BLaER1 (cell line): ENCODE results near the gene CDH18.

Source experiments
- H3K27ac ChIP-seq: shearing (Covaris generic); formaldehyde crosslinking; 2 replicates; pipeline ENCODE4 v1.8.1; 2022
- H3K27me3 ChIP-seq: shearing (Covaris generic); formaldehyde crosslinking; 2 replicates; pipeline ENCODE4 v1.8.1; 2022
- H3K36me3 ChIP-seq: shearing (Covaris generic); formaldehyde crosslinking; 2 replicates; pipeline ENCODE4 v1.8.1; 2022
- H3K4me1 ChIP-seq: shearing (Covaris generic); formaldehyde crosslinking; 2 replicates; pipeline ENCODE4 v1.8.1; 2022
- H3K4me2 ChIP-seq: shearing (Covaris generic); formaldehyde crosslinking; 2 replicates; pipeline ENCODE4 v1.8.1; 2022
- H3K4me3 ChIP-seq: shearing (Covaris generic); formaldehyde crosslinking; 2 replicates; pipeline ENCODE4 v1.8.1; 2022
- H3K9ac ChIP-seq: shearing (Covaris generic); formaldehyde crosslinking; 2 replicates; pipeline ENCODE4 v1.8.1; 2022
- H3K9me3 ChIP-seq: shearing (Covaris generic); formaldehyde crosslinking; 2 replicates; pipeline ENCODE4 v1.8.1; 2022
- H4K20me1 ChIP-seq: shearing (Covaris generic); formaldehyde crosslinking; 2 replicates; pipeline ENCODE4 v1.8.1; 2022
- Cebpa-rat ChIP-seq: shearing (Covaris generic); IDR thresholded peaks from 2 replicates; pipeline ENCODE4 v1.8.1; 2022

Gene CDH18

DNA sequence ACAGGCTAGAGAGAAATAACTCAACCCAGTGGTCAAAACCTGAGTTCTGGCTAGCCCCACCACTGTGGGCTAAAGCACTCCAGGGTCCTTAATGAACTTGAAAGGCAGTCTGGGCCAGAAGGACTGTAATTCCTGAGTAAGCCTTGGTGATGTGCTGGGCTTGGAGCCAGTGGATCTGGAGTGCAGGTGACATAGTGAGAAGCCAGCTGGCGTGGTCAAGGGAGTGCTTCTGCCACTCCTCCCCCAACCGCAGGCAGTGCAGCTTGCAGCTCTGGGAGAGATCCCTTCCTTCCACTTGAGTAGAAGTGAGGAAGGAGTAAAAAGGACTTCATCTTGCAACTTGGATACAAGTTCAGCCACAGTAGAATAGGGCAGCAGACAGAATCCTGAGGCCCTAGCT is 424.0 kb downstream of the CDH18 start:
- H3K9ac ChIP-seq, result no peak overlapping the region
- no peak for TF ChIP-seq Cebpa-rat
- no peak overlapping the region for H3K27ac ChIP-seq
- no peaks in the 10 kb centered on the region for H3K27me3 ChIP-seq
- H3K9me3 ChIP-seq, result no peaks in the 10 kb centered on the region
- H3K4me1 ChIP-seq, result no peaks in the 10 kb centered on the region
- no peaks in the 10 kb centered on the region for H3K36me3 ChIP-seq
- H4K20me1 ChIP-seq, result no peaks in the 10 kb centered on the region
- H3K4me3 ChIP-seq, result no peak overlapping the region
- no peak overlapping the region for H3K4me2 ChIP-seq

DNA sequence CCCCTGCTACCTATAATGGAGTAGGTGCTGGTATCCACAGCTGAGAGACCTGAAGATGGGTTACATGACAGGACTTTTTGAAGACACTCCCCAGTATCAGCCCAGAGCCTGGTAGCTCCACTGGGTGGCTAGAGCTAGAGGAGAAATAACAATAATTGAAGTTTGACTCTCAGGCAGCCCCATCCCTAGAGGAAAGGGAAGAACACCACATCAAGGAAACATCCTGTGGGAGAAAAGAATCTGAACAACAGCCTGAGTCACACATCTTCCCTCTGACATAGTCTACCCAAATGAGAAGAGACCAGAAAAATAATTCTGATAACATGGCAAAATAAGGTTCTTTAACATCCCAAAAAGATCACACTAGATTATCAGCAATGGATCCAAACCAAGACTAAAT is 432.1 kb downstream of the CDH18 start:
- no peaks in the 10 kb centered on the region for H3K9me3 ChIP-seq
- H3K27me3 ChIP-seq, result no peaks in the 10 kb centered on the region
- no peaks in the 10 kb centered on the region for H4K20me1 ChIP-seq
- no peak overlapping the region for H3K9ac ChIP-seq
- TF ChIP-seq Cebpa-rat, result no peak
- H3K36me3 ChIP-seq, result no peaks in the 10 kb centered on the region
- H3K4me3 ChIP-seq, result no peak overlapping the region
- peaks cover 4% of the 10 kb centered on the region; the same call in 1 of the 2 replicates for H3K4me1 ChIP-seq
- no peak overlapping the region for H3K4me2 ChIP-seq
- H3K27ac ChIP-seq, result no peak overlapping the region

DNA sequence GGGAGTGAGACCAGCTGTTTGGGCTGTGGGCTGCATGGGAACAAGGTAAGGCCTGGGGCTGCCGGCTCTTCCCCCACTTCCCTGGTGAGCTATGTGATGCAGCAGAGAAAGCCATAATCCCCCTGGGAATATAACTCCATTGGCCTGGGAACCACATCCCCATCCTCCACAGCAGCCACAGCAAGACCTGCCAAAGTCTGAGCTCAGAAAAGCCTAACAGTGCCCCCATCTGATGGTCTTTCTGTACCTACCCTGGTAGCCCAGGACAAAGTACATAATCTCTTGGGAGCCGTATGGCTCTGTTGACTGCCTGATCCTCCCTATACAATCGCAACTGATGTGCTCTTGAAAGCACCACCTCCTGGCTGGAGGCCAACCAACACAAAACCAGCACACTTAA is 432.6 kb downstream of the CDH18 start:
- no peak for TF ChIP-seq Cebpa-rat
- H3K27me3 ChIP-seq, result no peaks in the 10 kb centered on the region
- no peak overlapping the region for H3K27ac ChIP-seq
- no peak overlapping the region for H3K9ac ChIP-seq
- peaks cover 4% of the 10 kb centered on the region; the same call in 1 of the 2 replicates for H3K4me1 ChIP-seq
- no peak overlapping the region for H3K4me3 ChIP-seq
- no peaks in the 10 kb centered on the region for H3K9me3 ChIP-seq
- H4K20me1 ChIP-seq, result no peaks in the 10 kb centered on the region
- H3K4me2 ChIP-seq, result 0 out of 2 replicates have a peak overlapping the region, but pooled peaks have one; percentile 9
- no peaks in the 10 kb centered on the region for H3K36me3 ChIP-seq

DNA sequence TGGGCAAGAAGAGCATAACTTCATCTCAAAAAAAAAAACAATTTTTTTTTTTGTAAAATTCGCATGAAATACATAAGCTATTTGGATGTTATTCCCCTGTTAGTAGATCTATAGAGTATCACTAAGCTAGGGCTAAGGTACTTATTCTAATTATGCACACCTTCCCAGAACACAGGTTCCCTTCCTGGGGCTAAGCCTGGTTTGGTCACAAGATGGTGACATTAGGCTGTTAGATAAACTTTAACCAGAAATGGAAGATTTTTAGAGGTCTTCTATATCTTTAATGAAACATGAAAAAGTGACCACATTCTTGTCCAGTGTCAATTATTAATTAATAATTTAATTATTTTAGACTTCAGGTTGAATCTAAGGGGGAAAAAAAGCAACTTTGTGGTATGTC is 433.5 kb downstream of the CDH18 start:
- Histone ChIP-seq H3K4me3 (no peak overlapping the region), H4K20me1 (no peaks in the 10 kb centered on the region), H3K36me3 (no peaks in the 10 kb centered on the region), H3K9me3 (no peaks in the 10 kb centered on the region), H3K4me2 (no peak overlapping the region), H3K27ac (no peak overlapping the region), H3K9ac (no peak overlapping the region), H3K27me3 (no peaks in the 10 kb centered on the region), H3K4me1 (peaks cover 4% of the 10 kb centered on the region; the same call in 1 of the 2 replicates)
- no peak for TF ChIP-seq Cebpa-rat

DNA sequence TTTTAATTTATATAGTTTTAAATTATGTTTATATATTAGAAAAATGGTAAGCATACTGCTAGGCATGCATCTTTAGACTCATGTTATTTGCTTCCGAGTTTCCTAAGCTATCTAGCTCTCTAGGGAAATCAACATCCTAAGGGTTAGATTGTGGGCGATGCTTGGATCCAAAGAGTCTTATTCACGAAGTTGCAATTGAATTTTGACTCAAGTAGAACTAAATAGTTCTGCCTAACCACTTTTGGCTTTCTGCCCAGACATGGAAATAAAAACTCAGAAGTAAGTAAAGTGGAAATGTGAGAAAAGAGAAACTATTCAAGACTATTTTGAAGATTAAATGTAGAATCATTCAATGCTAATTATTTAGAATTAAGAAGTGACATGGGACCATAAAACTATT is 440.4 kb downstream of the CDH18 start:
- H3K27ac ChIP-seq, result no peak overlapping the region
- H3K9me3 ChIP-seq, result no peaks in the 10 kb centered on the region
- TF ChIP-seq Cebpa-rat, result no peak
- no peak overlapping the region for H3K4me3 ChIP-seq
- H4K20me1 ChIP-seq, result no peaks in the 10 kb centered on the region
- no peaks in the 10 kb centered on the region for H3K36me3 ChIP-seq
- no peaks in the 10 kb centered on the region for H3K4me1 ChIP-seq
- no peak overlapping the region for H3K4me2 ChIP-seq
- no peaks in the 10 kb centered on the region for H3K27me3 ChIP-seq
- H3K9ac ChIP-seq, result no peak overlapping the region

DNA sequence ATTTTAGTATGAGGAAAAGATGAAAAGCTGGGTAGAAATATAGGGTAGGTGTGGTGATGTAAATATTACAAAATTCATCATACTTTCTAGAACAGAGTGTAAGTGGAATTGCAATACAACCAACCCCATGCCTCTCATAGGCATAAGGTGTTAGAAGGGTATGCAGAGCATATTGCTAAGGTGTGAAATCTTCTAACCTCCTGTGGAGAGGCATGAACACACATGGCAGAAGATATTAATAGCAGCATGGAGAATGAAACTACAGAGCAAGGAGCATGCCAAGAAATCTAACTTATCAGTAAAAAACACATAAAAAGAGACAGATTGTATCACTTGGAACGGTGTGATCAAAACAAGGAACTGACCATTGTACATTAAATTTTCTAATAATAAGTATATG is 441.5 kb downstream of the CDH18 start:
- Histone ChIP-seq H3K36me3 (no peaks in the 10 kb centered on the region), H3K9ac (no peak overlapping the region), H3K4me3 (no peak overlapping the region), H3K9me3 (no peaks in the 10 kb centered on the region), H3K4me2 (no peak overlapping the region), H3K27ac (no peak overlapping the region), H3K4me1 (no peaks in the 10 kb centered on the region), H4K20me1 (no peaks in the 10 kb centered on the region), H3K27me3 (no peaks in the 10 kb centered on the region)
- TF ChIP-seq Cebpa-rat, result no peak

DNA sequence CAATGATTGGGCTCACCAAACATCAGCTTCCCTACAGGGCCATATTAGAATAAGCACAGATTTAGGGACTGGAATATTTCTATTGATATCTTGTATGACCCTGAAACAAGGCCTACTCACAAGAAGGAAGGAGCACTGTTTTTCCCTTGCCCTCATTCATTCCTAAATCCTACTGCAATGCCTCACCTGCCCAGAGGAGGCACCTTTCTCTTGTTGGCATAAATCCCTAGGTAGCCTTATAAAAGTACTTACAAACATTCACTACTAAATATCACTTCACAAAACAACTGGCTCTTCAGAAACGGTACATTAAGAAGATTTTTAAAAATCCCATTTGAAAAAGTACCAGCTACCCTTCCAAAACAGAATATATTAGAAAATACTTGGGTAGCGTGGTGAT is 449.4 kb downstream of the CDH18 start:
- H3K27ac ChIP-seq, result no peak overlapping the region
- H3K9me3 ChIP-seq, result no peaks in the 10 kb centered on the region
- no peaks in the 10 kb centered on the region for H3K36me3 ChIP-seq
- no peak overlapping the region for H3K9ac ChIP-seq
- no peak overlapping the region for H3K4me2 ChIP-seq
- no peak overlapping the region for H3K4me3 ChIP-seq
- TF ChIP-seq Cebpa-rat, result no peak
- H3K27me3 ChIP-seq, result no peaks in the 10 kb centered on the region
- H4K20me1 ChIP-seq, result no peaks in the 10 kb centered on the region
- H3K4me1 ChIP-seq, result no peaks in the 10 kb centered on the region

DNA sequence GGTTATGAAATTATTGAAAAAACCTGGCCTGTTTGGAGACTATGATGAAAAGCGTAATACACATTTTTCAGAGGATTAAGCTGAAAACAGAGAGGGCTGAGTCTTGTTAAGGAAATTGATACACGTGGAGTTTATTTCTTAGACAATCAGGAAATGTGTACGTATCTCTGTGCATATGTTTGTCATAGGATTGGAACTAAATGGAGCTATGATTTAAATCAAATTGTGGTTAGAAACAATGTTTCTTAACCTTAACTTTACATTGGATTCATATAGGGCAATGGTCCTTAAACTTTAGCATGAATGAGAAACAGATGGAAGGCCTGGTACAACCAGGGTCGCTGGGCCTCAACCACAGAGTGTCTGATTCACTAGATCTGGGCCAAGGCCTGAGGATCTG is 451.6 kb downstream of the CDH18 start:
- no peak overlapping the region for H3K4me3 ChIP-seq
- no peaks in the 10 kb centered on the region for H3K27me3 ChIP-seq
- no peaks in the 10 kb centered on the region for H3K4me1 ChIP-seq
- H3K9me3 ChIP-seq, result no peaks in the 10 kb centered on the region
- no peak overlapping the region for H3K4me2 ChIP-seq
- no peaks in the 10 kb centered on the region for H3K36me3 ChIP-seq
- no peak overlapping the region for H3K27ac ChIP-seq
- TF ChIP-seq Cebpa-rat, result no peak
- H4K20me1 ChIP-seq, result no peaks in the 10 kb centered on the region
- H3K9ac ChIP-seq, result no peak overlapping the region

DNA sequence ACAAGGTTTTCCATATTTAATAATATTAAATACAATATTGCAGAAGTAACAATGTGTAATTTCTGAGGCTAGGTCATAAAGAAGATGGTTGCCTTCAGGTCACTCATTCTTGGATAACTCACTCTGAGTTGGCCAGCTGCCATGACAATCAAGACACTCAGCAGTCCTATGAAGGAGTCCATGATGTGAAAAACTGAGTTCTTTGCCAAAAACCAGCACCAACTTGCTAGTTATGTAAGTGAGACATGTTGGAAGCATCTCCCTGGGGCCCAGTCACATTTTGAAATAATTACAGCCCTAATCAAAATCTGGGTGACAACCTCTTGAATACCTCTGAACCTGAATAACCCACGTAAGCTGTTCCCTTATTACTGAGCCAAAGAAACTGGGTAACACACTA is 453.2 kb downstream of the CDH18 start:
- H3K4me3 ChIP-seq, result no peak overlapping the region
- H3K9me3 ChIP-seq, result no peaks in the 10 kb centered on the region; the same call in 1 of the 2 replicates
- H3K9ac ChIP-seq, result no peak overlapping the region
- no peak for TF ChIP-seq Cebpa-rat
- no peaks in the 10 kb centered on the region for H4K20me1 ChIP-seq
- no peaks in the 10 kb centered on the region for H3K27me3 ChIP-seq
- no peak overlapping the region for H3K4me2 ChIP-seq
- H3K36me3 ChIP-seq, result no peaks in the 10 kb centered on the region
- H3K27ac ChIP-seq, result no peak overlapping the region
- no peaks in the 10 kb centered on the region for H3K4me1 ChIP-seq

DNA sequence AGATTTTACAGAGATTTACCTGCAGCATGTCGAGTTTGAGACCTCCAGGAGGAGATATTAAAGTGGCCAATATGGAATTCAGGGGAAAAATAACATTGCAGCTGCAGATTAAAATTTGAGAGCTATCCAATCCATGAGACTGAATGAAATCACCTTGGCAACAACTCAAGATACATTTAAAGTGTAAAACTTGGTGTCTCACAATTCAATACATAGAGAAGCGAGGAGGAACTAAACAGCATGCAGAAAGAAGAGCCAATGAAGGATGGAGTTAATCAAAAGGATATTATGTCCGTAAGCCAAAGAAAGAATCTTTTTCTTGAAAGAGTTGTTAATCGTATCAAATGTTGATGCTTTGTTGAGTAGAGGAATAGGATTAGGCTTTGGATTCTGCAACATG is 455.1 kb downstream of the CDH18 start:
- no peak for TF ChIP-seq Cebpa-rat
- H3K4me2 ChIP-seq, result no peak overlapping the region
- no peak overlapping the region for H3K27ac ChIP-seq
- no peaks in the 10 kb centered on the region for H4K20me1 ChIP-seq
- H3K4me3 ChIP-seq, result no peak overlapping the region
- H3K27me3 ChIP-seq, result no peaks in the 10 kb centered on the region
- H3K9ac ChIP-seq, result no peak overlapping the region
- no peaks in the 10 kb centered on the region for H3K36me3 ChIP-seq
- H3K4me1 ChIP-seq, result no peaks in the 10 kb centered on the region
- no peaks in the 10 kb centered on the region; the same call in 1 of the 2 replicates for H3K9me3 ChIP-seq

DNA sequence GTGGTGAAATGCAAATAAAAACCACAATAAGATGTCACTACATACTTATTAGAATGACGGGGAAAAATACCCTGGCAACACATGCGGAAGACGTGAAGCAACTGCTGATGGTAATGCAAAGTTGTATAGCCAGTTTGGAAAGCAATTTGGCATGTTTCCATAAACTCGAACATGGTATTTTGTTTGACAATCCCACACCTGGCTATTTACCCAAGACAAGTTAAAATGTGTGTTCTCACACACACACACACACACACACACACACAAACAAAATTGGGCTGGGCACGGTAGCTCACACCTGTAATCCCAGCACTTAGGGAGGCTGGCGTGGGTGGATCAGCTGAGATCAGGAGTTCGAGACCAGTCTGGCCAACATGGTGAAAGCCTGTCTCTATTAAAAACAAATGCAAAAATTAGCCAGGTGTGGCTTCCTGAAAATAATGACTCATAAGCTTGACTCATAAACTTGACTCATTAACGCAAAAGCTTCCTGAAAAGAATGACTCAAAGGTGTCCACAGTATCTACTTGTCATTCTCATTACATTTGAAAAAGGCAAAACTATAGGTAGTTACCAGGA is 456.5 kb downstream of the CDH18 start:
- no peaks in the 10 kb centered on the region; the same call in 1 of the 2 replicates for H3K9me3 ChIP-seq
- no peak overlapping the region for H3K4me2 ChIP-seq
- no peaks in the 10 kb centered on the region for H3K4me1 ChIP-seq
- H3K36me3 ChIP-seq, result no peaks in the 10 kb centered on the region
- no peak overlapping the region for H3K27ac ChIP-seq
- no peaks in the 10 kb centered on the region for H4K20me1 ChIP-seq
- no peak for TF ChIP-seq Cebpa-rat
- H3K4me3 ChIP-seq, result no peak overlapping the region
- no peak overlapping the region for H3K9ac ChIP-seq
- H3K27me3 ChIP-seq, result no peaks in the 10 kb centered on the region
